GM19099 (cell line): ENCODE data around the gene NISCH.
A peak's percentile ranks its signal among the peaks of the same experiment; 100 is the strongest.

Source experiments
- POLR2A ChIP-seq: IDR thresholded peaks from 3 replicates; pipeline ENCODE4 v1.6.1; 2011; ENCODE audit warnings: low read depth; ENCODE audit not compliant: insufficient read length; ENCODE audit errors: extremely low read depth

The NISCH gene

GRCh38 chr3:52451237-52452083 is 3.9 kb upstream of the NISCH start:
- no peak for TF ChIP-seq POLR2A

DNA sequence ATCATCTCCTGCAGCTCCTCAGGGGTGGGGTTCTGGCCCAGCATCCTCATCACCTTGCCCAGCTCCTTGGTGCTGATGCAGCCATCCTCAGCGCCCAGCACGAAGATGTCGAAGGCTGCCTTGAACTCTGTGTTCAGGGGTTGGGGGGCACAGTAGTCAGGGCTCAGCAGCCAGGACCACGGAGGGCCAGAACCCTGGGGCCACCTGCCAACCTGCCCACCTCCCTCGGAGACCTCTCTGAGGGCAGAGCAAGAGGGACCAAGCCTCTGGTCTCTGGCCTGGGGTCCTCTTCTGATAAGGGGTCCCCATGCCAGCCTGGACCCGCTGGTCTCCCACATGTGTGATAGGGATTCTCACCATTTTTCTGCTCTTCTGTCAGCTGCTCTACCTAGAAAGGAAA is 3.3 kb upstream of the NISCH start:
- no peak for TF ChIP-seq POLR2A

DNA sequence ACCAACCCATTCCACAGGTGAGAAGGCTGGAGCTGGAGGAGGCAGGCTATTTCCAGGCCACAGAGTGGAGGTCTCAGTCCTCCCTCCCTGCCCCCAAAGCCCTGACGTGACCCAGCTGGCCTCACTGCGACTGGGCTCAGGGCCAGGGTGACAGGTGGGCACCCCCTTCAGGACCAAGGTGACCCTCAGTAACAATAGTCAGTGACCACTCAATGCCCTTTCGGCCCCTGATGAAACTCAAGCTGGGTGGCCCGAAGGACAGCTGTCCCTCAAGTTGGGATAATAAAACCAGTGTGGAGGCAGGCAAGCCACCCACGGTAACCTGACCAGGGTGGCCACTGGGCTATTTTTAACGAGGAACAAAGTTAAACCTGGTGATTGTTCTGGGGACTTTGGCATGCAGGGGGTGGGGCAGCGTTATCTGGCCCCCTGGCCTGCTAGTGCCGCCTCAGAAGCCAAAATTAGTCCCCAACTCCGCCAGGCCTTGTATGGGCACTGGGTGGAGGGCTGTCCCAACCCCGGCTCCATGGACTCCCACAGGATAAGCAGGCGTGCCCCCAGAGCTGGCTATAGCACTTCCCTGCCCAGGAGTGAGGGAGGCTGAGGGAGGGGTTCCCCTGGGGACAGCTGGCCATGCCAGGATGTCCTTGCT is 2.7 kb upstream of the NISCH start:
- TF ChIP-seq POLR2A = no peak

- no peak for TF ChIP-seq POLR2A
Observed at GRCh38 chr3:52453496-52454249, 1.7 kb upstream of the NISCH start, which contains the start of gene TNNC1. TSS of gene TNNC1 (minus strand) at chr3:52454041. CDS start at chr3:52454015, 26 bp downstream.

DNA sequence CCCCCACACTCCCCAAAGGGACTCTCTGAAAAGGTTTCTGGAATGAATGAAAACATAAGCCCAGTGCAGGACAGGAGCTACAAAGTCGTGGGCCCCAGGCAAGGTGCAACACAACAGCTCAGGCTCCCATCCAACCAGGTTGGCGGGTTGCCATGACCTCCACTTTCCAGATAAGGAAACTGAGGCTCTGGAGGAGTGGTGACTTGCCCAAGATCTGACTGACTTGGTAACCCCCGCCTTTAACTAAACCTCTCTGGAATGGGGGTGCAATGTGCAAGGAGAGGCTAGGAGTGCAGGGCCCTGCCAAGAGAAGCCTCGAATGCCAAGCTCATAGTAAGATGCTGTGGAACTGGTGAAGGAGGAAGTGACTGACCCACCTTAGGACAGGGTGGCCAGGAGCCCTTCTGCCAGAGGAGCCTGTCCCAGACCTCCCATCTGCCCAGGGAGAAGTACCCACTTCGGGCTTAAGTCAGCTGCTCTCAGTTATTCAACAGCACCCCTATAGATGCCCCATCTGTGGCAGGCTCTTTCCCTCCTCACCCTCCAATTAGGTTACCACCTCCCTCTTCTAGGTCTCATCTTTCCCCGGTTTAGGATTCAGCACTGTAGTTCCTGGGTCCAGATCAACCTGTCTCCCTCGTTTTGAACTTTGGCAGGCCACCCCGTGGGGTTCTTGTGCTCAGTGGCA is 1.0 kb upstream of the NISCH start:
- peak; percentile 13 for TF ChIP-seq POLR2A

DNA sequence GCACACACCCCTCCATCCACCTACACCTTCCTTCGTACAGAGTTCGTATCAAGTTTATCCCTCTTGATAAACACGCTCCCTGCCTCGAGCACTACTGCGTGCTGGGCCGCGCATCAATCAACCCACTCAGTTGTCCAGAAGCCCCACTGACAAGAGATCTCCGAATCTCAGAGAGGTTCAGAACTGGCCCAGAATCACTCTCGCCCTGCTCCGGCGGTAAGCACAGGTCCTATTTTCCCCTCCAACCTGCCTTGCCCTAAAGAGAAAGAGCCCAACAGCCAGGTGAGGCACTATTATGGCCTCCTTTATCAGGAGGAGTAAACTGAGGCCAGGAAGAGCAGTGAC is 494 bp upstream of the NISCH start:
- no peak for TF ChIP-seq POLR2A

GRCh38 chr3:52456169-52456799 is 880 bp downstream of the NISCH start:
- TF ChIP-seq POLR2A = no peak

DNA sequence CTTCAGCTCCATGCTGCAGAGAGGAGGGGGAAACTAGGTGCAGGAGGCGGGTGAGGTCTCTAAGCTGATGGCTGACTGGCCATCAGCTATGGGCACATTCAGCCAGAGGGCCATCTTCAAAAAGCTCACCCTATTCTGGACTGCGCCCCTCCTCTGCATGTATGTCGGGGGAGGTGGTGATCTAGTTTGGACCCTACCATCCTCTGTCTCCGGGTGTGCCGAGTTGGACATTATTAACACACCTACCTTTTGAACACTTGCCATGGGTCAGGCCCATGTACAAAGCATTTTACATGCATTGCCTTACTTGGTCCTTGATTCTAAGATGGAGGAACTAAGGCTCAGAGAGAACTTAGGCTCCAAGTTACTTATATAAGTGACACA is 1.4 kb downstream of the NISCH start:
- TF ChIP-seq POLR2A = no peak

DNA sequence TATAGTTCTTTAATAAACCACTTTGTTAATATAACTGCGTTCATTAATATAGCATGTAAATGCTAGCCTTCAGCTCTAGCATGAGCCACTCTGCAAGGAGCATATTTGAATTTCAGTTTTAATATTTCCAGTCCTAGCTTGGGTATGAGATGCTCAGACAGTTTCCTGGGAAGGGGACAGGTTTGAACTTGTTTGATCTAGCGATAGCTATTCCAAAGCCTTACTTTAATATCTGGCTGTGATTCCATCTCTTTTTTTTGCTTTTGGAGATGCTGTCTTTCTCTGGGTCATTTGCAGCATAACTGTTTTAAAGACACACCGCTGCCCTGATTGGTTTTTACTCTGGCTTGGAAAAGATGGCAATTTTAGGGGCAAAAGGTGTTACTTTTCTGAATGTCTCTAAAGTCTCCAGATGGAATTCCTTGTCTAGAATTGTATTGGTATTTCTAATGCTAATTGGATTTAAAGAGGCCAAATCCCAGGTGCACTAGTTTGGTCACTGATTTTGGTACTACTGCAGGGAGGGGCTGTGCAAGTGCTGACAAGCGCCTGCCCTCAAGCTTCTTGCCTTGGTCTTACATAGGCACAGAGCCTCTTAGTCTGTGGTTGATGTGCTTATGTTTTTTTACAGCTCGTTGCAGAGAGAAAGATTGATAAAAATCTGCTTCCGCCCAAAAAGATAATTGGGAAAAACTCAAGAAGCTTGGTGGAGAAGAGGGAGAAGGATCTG is 2.8 kb downstream of the NISCH start:
- no peak for TF ChIP-seq POLR2A

- TF ChIP-seq POLR2A = no peak
Observed at GRCh38 chr3:52458770-52459545, 3.6 kb downstream of the NISCH start.

DNA sequence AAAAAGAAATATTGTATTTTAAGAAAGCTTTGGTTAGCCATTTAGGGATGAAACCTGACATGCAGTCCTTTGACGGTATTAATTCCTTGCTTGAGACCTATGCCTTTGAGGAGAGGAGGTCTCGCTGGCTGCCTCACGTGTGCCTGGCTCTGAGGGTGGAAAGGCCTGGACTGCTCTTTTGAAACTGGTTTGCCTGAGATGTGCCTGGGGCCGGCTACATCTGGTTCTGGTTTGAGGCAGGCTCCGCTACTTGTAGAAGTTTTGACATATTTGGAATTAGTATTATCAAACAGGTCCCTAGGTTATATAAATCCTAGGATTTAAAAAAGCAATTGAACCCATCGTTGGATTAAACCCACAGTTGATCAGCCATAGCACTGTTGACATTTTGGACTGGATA is 6.5 kb downstream of the NISCH start:
- TF ChIP-seq POLR2A = no peak

DNA sequence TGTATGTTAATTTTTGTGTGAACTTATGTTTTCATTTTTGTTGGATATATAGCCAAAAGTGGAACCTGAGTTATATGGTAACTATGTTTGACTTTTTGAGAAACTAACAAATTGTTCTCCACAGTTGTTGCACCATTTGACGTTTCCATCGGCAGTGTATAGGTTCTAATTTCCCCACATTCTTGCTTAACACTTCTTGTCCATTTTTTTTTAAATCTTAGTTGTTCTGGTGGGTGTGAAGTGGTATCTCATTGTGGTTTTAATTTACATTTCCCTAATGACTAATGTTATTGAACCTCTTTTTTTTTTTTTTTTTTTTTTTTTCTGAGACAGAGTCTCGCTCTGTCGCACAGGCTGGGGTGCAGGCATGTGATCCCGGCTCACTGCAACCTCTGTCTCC is 8.0 kb downstream of the NISCH start:
- no peak for TF ChIP-seq POLR2A

DNA sequence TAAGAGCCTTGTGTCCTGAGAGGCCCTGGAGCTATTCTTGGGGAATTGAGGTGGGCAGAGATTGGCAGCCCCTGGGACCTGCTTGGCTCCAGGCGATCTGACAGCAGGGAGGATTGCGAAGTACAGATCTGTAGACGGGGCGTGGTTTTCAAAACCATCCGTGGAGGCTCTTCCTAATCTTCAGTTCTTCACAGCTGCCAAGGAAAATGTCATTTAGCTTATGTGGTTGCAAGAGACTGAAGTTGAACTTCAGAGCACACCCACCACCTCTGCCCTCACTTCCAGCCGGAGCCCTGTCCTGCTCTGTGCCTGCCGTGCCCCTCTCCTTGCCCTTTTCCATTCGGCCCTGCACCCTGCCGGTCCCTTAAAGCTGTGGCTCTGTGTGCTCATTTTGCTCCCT is 12.9 kb downstream of the NISCH start:
- TF ChIP-seq POLR2A = no peak

DNA sequence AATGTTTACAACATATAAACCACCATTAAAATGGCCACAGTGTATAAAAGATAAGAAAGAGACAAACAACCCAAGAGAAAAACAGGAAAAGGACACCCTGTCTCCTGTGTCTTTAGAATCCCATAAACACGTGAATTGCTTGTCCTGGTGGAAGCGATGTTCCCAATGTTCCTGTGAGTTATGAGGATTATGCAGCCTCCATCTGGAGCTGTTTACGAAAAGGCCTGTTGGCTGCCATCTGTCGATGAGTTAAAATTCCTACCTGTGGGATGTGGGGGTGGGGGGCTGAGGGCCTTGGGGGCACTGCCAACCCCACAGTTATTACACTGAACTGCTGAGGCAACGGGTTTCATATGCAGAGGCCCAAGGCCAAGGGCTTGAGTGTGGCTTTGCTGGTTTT is 13.6 kb downstream of the NISCH start:
- TF ChIP-seq POLR2A = no peak

GRCh38 chr3:52470920-52471319 is 15.5 kb downstream of the NISCH start:
- TF ChIP-seq POLR2A = no peak
